Stimulated activated effector memory CD8-positive, alpha-beta T cell treated with anti-CD3 and anti-CD28 coated beads, Interleukin-12 subunit alpha, Interleukin-12 subunit beta, amount 100 ng/mL, for 72 hours (primary cell): ENCODE results near the gene NFIA.
A peak's percentile ranks its signal among the peaks of the same experiment; 100 is the strongest.

Experiments
- ATAC-seq: fragments of 150-1000 bp; cut with Tn5 transposase; 2 replicates; pipeline ENCODE4 v1.10.0; 2021
- DNase-seq, 2 donors: peaks; one replicate each; pipeline ENCODE4 v3.0.0; 2021 to 2022; ENCODE audit warnings: low spot score in 2 of 2
- H3K27ac Mint-ChIP-seq: one replicate; pipeline ENCODE4 v1.8.0; 2022; ENCODE audit warnings: mild to moderate bottlenecking, mixed read lengths
- H3K36me3 Mint-ChIP-seq: one replicate; pipeline ENCODE4 v1.8.0; 2022; ENCODE audit warnings: mild to moderate bottlenecking, mixed read lengths
- H3K4me1 Mint-ChIP-seq: one replicate; pipeline ENCODE4 v1.8.0; 2022; ENCODE audit warnings: mixed read lengths
- H3K4me3 Mint-ChIP-seq: one replicate; pipeline ENCODE4 v1.8.0; 2022; ENCODE audit warnings: mild to moderate bottlenecking, mixed read lengths
- H3K9me3 Mint-ChIP-seq: one replicate; pipeline ENCODE4 v1.8.0; 2022; ENCODE audit warnings: mixed read lengths

Gene NFIA

DNA sequence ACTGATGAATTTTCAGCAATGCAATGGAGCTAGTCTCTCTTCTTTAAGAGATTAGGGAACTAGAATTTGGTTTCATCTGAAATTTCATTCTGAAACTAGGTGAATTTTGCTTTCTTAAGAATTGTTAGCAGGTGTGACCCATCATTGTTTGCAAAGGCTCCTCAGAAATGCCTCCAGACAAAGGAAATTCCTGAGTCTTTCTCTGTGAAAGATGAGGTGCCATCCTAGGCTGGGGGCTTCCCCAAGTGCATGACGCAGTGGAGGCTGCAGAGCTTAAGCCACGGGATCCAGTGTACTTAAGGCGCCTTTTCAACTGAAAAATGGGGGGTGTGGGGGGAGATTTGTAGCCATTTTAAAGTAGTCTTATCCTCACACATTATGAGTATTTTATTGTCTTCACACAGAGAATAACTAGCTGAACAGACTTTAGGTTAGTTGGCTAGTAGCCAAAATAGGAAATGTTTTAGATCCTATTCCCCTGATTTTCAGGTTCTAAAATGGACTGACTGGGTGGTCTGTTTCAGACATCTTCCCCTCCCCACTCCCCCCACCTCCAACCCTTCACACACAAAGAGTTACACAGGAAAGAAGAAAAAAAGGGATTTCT is 202.0 kb downstream of the NFIA start:
- ATAC-seq (peak; percentile 57), DNase-seq (no peak)
- Mint-ChIP-seq H3K27ac (no peak overlapping the region), H3K9me3 (no peaks in the 10 kb centered on the region), H3K4me3 (no peak overlapping the region), H3K4me1 (no peaks in the 10 kb centered on the region), H3K36me3 (no peaks in the 10 kb centered on the region)

DNA sequence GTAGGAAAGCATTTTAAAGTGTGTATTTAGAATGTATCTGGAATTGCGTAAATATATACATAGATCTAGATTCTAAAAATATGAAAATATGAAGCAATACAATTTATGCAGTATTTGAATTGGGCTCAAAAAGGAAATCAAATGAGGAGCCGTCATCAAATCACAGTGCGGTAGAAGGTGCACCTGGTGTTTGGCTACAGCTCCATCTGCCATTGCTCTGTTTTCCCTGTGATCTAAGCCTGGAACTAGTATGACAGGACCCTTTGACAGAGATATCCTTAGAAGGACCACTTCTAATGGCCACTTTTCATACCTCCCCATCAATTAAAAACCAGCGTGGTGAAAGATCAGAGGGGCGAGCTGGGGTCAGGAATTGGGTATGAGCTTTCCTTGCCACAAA is 202.6 kb downstream of the NFIA start:
- H3K27ac Mint-ChIP-seq: no peak overlapping the region
- ATAC-seq (no peak), DNase-seq (no peak)
- no peaks in the 10 kb centered on the region for H3K36me3 Mint-ChIP-seq
- H3K4me3 Mint-ChIP-seq: no peak overlapping the region
- no peaks in the 10 kb centered on the region for H3K9me3 Mint-ChIP-seq
- no peaks in the 10 kb centered on the region for H3K4me1 Mint-ChIP-seq

DNA sequence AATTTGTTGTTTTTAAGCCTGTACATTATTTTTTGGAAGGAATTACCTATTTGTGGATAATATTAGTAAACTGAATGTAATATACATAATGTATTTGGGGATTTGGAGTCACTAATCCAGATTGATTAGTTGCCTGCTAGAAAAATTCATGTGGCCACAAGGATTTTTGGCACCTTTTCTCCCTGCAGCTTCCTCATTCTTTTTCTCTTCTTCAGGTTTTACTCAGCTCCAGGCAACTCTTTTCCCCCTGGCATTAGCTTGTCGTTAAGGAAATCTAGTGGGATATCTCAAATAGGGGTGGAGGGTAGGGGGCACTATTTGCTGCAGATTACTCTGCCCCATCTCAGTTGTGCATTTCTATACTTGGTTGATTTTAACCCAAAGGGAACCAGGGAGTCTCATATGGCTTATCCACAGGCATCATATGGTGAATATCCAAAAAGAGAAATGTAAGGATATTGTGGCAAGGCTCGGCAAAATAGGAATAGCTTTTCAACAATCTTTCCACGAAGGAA is 203.1 kb downstream of the NFIA start:
- Mint-ChIP-seq H3K36me3 (no peaks in the 10 kb centered on the region), H3K4me1 (no peaks in the 10 kb centered on the region), H3K4me3 (no peak overlapping the region), H3K27ac (no peak overlapping the region), H3K9me3 (no peaks in the 10 kb centered on the region)
- no peak for ATAC-seq
- DNase-seq: no peak

DNA sequence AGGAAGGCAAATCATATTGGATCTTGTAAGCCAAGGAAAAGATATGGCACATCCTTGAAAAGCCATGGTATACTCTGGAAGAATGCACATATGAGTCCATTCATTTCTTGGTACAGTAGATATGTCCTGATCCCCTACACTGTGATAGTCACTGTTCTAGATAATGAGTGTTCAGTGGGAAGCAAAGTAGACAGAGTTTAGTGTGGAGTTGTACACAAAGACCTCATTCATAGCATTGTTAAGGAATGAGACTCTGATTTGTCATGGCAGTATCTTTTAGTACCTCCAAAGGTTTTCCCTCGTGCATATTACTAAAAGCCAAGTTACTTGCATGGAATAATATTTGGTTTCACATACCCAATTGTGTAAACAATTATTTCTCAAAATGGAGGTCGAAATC is 204.7 kb downstream of the NFIA start:
- no peaks in the 10 kb centered on the region for H3K9me3 Mint-ChIP-seq
- no peaks in the 10 kb centered on the region for H3K36me3 Mint-ChIP-seq
- DNase-seq: no peak
- ATAC-seq: no peak
- no peak overlapping the region for H3K27ac Mint-ChIP-seq
- no peak overlapping the region for H3K4me3 Mint-ChIP-seq
- H3K4me1 Mint-ChIP-seq: no peaks in the 10 kb centered on the region

DNA sequence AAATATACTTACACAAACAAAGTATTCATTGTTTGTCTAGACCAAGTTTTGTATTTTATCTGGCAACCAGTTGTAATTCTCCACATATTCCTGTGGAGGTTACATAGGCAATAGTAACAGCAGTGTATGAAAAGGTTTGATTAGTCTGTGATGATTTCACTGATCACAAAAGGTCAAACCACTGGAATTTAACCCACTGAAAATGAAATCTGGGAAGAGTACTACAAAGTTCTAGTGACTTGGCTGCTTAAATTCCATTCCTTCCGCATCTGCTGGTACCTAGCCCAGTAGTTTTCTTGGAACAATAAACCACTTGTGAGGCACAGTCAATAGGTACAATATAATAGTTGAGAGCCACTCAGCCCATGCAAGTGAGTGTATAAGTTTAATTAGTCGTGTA is 205.4 kb downstream of the NFIA start:
- DNase-seq (no peak), ATAC-seq (no peak)
- no peaks in the 10 kb centered on the region for H3K36me3 Mint-ChIP-seq
- H3K27ac Mint-ChIP-seq: no peak overlapping the region
- no peaks in the 10 kb centered on the region for H3K9me3 Mint-ChIP-seq
- no peak overlapping the region for H3K4me3 Mint-ChIP-seq
- no peaks in the 10 kb centered on the region for H3K4me1 Mint-ChIP-seq

DNA sequence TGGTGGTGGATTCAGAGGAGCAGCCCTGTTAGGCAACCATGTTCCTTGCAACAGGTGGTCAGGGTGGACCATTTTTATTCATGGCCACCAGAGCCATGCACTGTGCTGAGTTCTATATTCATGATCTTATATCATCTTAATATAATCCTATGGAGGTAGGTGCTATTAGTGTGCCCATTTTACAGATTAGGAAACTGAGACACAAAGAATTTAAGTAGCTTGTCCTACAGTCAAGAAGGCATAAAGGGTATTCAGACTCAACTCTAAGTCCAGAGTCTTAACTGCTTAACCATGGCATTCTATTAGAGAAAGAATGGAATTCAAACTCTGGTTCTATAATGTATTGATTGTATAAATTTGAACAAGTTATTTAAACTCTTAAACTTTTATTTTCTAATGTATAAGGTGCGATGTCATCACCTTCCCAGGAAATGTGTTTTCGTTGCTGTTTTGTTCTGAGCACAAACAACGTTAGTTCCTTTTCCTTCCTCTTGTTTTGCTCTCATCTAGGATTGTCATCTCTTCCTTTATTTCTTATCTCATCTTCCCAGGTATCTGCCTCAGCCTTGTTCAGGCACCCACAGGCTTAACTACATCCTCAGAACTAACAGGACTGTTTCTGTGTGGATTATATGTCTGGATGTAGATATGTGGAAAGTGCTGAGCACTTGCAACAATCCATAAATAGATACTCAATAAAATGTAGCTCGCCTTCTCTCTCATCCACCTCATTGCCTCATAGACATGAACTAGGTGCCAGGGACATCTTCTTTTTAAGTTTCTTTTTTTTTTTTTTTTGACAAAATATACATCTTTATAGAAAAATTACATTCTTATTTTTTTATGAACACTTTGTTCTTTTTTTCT is 207.1 kb downstream of the NFIA start:
- Mint-ChIP-seq H3K27ac (no peak overlapping the region), H3K4me1 (no peaks in the 10 kb centered on the region), H3K4me3 (no peak overlapping the region), H3K36me3 (no peaks in the 10 kb centered on the region), H3K9me3 (no peaks in the 10 kb centered on the region)
- no peak for DNase-seq
- ATAC-seq: no peak

DNA sequence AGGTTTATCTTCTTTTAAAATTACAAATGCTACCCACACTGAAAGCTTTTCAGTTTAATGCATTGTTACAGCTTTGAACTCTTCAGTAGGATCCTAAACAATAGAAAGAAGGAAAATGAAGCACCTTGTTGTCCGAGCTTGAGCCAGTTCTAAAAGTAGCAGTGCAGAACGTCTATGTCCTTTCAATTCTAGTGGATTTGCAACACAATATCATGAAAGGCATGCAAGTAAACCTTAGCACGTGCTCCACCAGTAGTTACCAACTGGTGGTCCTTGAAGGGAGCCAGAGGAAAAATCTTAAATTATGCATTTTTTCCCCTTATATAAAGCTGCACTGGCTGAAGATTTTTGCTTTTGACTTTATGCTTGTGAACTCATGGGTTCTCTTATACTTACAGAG is 208.2 kb downstream of the NFIA start:
- no peak for DNase-seq
- H3K4me3 Mint-ChIP-seq: no peak overlapping the region
- no peaks in the 10 kb centered on the region for H3K36me3 Mint-ChIP-seq
- ATAC-seq: no peak
- H3K27ac Mint-ChIP-seq: no peak overlapping the region
- no peaks in the 10 kb centered on the region for H3K4me1 Mint-ChIP-seq
- H3K9me3 Mint-ChIP-seq: no peaks in the 10 kb centered on the region

DNA sequence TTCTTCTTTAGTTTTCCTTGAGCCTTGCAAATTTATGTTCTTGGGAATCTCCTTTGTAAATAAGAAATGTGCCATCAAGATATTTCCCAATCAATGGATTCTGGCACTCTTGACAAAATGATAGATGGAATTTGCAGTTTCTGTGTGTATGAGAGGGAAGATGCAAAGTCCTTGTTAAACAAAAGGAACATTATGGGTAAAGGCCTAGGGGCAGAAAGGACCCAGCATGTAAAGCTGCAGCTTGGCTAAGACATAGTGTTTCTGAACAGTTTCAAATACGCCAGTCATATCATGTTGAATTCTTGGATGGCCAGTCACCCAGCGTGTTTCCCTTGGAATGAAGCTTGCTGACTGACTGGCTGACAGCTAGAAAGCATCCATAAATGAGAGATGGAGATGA is 210.8 kb downstream of the NFIA start:
- DNase-seq: no peak
- Mint-ChIP-seq H3K36me3 (no peaks in the 10 kb centered on the region), H3K9me3 (peaks cover 3% of the 10 kb centered on the region), H3K4me1 (peaks cover 6% of the 10 kb centered on the region), H3K27ac (no peak overlapping the region), H3K4me3 (no peak overlapping the region)
- no peak for ATAC-seq

DNA sequence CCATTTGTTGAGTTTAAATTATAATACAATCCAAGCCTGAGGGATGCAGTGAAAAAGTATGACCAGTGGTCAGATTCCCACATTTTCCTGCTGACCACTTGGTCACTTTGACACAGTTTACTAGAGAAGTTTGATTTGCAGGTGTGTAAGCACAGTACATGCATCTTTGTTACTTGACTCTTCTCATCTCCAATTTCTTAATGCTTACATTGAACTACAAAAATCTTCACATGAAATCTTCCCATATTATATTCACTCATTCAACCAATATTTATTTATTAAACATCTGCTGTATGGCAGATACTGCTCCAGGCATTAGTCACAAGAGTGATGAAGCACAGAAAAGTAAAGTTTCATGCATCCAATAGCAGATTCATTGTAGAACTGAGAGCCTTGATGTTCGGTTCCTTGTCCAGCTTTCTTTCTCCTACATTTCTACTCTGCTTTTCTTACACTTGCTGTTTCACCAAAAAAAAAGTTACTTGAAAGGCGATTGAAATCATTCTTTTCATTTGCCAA is 211.7 kb downstream of the NFIA start:
- DNase-seq (no peak), ATAC-seq (no peak)
- H3K9me3 Mint-ChIP-seq: peaks cover 3% of the 10 kb centered on the region

DNA sequence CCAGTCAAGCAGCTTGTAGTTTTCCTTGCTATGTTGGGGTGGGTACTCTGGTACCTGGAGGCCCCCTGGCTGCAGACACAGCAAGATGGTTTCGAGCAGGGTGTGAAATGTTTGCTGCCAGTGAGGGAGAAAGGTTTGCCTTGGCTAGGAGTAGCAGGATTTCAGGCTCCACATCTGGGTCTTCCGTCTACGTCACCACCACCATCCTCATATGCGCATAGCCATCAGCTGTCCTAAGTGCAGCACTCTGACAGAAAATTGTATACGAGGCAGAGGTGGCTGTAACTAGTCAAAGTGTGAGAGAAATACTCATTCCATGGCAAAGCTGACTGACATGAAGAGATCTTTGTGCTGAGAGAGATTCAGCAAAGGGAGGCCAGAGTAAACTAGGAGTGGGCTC is 212.6 kb downstream of the NFIA start:
- Mint-ChIP-seq H3K27ac (no peak overlapping the region), H3K4me3 (no peak overlapping the region), H3K36me3 (no peaks in the 10 kb centered on the region), H3K4me1 (peaks cover 11% of the 10 kb centered on the region), H3K9me3 (peaks cover 3% of the 10 kb centered on the region)
- DNase-seq (no peak), ATAC-seq (peak; percentile 65)

More for the DNA sequence above, 211.7 kb downstream of the NFIA start:
- Mint-ChIP-seq H3K27ac (no peak overlapping the region), H3K36me3 (no peaks in the 10 kb centered on the region), H3K4me1 (peaks cover 9% of the 10 kb centered on the region), H3K4me3 (no peak overlapping the region)

DNA sequence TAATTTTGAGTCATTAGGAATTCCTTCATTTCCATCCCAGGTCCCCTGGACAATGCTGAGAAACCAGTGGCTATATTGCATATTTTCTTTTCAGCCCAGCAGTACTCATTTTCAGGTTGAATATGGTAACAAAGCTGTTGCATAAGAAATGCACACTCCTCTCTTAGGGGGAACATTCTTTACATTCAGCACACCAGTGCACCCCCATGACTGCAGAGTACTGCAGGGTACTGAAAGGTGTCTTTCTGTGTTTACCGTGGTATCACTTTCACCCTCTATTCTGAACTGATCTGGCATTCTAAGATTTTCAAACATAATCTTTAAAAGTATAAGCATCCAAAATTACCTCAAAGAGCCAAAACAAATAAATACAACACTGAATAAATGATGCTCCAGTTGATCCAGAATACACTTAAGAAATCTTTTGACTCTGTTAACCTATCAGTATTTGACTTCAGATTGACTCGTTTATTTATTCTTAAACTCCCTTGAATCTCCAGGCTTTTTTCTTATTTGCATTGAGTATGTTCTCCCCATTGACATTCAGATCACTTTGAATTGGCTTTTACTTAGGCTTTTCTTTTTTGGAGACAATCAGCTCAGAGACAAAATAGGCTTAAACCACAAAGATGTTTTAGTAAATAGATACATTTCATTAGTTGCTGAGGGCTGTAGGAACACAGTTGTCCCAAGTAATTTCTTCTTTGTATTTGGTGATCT is 213.6 kb downstream of the NFIA start:
- no peak overlapping the region for H3K27ac Mint-ChIP-seq
- no peak for ATAC-seq
- no peaks in the 10 kb centered on the region for H3K36me3 Mint-ChIP-seq
- H3K4me3 Mint-ChIP-seq: no peak overlapping the region
- DNase-seq: no peak
- H3K4me1 Mint-ChIP-seq: peaks cover 11% of the 10 kb centered on the region
- peaks cover 3% of the 10 kb centered on the region for H3K9me3 Mint-ChIP-seq

DNA sequence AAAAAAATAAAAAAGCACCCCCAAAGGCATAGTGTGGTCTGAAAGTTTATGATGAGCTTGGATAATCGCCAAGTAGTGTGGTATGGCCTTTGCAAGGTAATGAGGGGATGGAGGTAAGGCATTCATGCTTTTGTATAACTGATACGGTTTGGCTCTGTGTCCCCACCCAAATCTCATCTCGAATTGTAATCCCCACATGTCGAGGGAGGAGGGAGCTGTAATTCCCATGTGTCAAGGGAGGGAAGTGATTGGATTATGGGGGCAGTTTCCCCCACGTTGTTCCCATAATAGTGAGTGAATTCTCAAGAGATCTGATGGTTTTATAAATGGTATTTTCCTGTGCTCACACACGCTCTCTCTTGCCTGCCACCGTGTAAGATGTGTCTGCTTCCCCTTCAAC is 215.5 kb downstream of the NFIA start:
- Mint-ChIP-seq H3K4me1 (peaks cover 22% of the 10 kb centered on the region), H3K4me3 (no peak overlapping the region), H3K36me3 (peaks cover 6% of the 10 kb centered on the region), H3K9me3 (peaks cover 3% of the 10 kb centered on the region), H3K27ac (no peak overlapping the region)
- no peak for DNase-seq
- no peak for ATAC-seq

DNA sequence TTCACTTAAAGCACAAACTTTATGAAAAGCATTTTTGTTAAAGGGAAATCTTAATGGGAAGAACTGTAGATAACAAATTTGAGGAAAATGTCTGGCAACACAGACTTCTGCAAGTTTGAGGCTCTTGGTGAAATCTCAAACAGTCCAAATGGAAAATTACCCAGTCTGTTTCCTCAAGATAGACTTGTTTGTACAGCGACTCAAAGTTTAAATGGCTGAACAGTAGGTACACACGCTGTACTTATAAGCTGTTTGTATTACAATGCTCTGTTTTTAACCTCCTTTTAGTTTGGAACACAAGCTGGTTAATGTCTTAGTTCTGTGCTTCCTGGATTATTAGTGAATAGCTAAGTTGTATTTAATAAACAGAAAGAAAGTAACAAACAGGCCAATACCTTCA is 217.1 kb downstream of the NFIA start:
- DNase-seq (no peak), ATAC-seq (no peak)
- H3K36me3 Mint-ChIP-seq: peaks cover 6% of the 10 kb centered on the region
- peaks cover 33% of the 10 kb centered on the region for H3K4me1 Mint-ChIP-seq
- peaks cover 3% of the 10 kb centered on the region for H3K9me3 Mint-ChIP-seq
- H3K4me3 Mint-ChIP-seq: no peak overlapping the region
- H3K27ac Mint-ChIP-seq: peak overlapping the region; percentile 52

DNA sequence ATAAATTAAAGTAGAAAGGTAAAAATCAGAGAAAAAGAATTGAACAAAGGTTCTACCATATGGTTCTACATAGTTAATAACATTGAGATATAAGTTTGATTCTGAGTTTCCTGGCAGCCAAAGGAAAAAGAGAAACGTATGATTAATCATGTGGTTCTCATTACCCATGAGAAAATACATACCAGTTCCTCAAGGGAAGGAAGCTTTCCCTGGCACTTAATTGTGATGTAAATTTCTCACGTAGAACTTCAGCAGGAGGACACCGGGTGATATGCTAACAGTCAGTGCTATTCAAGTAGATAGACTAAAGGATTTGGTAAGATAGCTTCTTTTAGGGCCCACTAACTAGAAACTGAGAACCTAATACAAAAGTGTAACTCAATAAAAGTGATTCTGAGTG is 218.5 kb downstream of the NFIA start:
- Mint-ChIP-seq H3K27ac (peak overlapping the region; percentile 96), H3K36me3 (peaks cover 6% of the 10 kb centered on the region), H3K4me1 (peaks cover 41% of the 10 kb centered on the region), H3K9me3 (peaks cover 3% of the 10 kb centered on the region), H3K4me3 (no peak overlapping the region)
- ATAC-seq (no peak), DNase-seq (no peak)

DNA sequence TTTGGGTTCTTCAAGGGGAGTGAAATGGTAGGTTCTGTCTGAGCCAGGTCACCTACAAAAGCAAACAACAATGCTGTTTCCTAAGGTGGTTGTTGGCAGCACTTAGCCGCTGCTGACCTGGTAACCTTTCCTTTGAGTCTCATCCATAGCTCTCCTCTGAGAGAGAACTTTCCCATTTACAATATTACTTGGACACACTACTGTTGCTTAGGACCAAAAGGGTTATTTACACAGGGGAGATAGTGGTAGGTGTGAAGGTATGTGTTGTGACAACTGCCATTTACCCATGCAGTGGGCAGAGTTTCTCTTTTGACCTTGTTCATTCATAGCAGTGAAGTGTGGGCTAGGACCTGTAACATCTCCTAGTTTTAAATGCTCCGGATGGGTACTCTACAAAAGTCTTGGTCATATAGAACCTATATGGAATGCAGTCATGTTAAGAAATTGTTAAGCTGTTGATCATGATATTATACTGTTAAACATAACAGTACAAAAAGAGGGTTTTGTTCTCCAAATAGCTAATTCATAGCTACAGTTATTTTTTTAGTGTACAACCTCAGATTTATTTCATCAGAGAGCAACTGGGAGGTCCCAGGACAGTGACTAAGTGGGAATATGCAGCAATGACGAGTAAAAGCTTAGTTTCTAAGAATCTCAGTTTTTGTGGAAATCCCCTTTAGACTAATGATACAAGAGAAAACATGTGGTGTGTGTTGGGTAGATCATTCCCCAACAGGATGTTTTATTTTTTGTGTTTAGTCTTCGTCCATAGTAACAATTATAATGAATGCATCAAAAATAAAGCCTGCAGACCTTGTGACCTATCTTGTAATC is 219.7 kb downstream of the NFIA start:
- Mint-ChIP-seq H3K4me3 (peak overlapping the region; percentile 44), H3K9me3 (peaks cover 3% of the 10 kb centered on the region), H3K27ac (peak overlapping the region; percentile 96), H3K36me3 (peaks cover 6% of the 10 kb centered on the region), H3K4me1 (peaks cover 46% of the 10 kb centered on the region)
- peak; percentile 94 for ATAC-seq
- DNase-seq: peak in 1 of 2 donors; percentile 75
